ENCODE results near the gene PGD. TPM values are rescaled to one million over a fixed set of nuclear protein-coding genes. Genes with fewer than 3 reads are reported as not detected.

Gene PGD
- total and polyA plus RNA-seq, 2 donors = 48.9 to 72.2 TPM

Other genes starting within 250 kb of the PGD start
- 5.5 TPM for gene KIF1B, start 188.5 kb upstream of the PGD start, total RNA-seq
- 6.9 TPM for gene KIF1B, start 188.5 kb upstream of the PGD start, polyA plus RNA-seq
- gene CENPS, start 31.4 kb downstream of the PGD start, total RNA-seq = 13.5 TPM
- 17.2 TPM for gene CENPS, start 31.4 kb downstream of the PGD start, polyA plus RNA-seq
- gene CORT, start 51.0 kb downstream of the PGD start, total RNA-seq = 0.24 TPM
- gene CORT, start 51.0 kb downstream of the PGD start, polyA plus RNA-seq = 0.71 TPM
- gene DFFA, start 73.5 kb downstream of the PGD start, total RNA-seq = 22.3 TPM
- gene DFFA, start 73.5 kb downstream of the PGD start, polyA plus RNA-seq = 13.1 TPM
- gene PEX14, start 75.9 kb downstream of the PGD start, total RNA-seq = 8.8 TPM
- gene PEX14, start 75.9 kb downstream of the PGD start, polyA plus RNA-seq = 16.1 TPM